Measurements from ENCODE around the gene ZBTB20.

The ZBTB20 gene

GRCh38 chr3:115007966-115008365, 139.1 kb downstream of the ZBTB20 start:
- no peak for DNase-seq

- no peak for DNase-seq
Observed at GRCh38 chr3:115004201-115005140, 142.6 kb downstream of the ZBTB20 start.

- no peak for DNase-seq
Observed at GRCh38 chr3:114998971-114999579, 148.0 kb downstream of the ZBTB20 start.

GRCh38 chr3:114994554-114995341, 152.3 kb downstream of the ZBTB20 start:
- DNase-seq, result no peak

GRCh38 chr3:114985776-114986175, 161.3 kb downstream of the ZBTB20 start:
- no peak for DNase-seq

GRCh38 chr3:114983248-114983647, 163.8 kb downstream of the ZBTB20 start:
- no peak for DNase-seq

- no peak for DNase-seq
Observed at GRCh38 chr3:114974387-114974786, 172.7 kb downstream of the ZBTB20 start.

GRCh38 chr3:114973536-114973935, 173.6 kb downstream of the ZBTB20 start:
- no peak for DNase-seq

GRCh38 chr3:114967168-114967567, 179.9 kb downstream of the ZBTB20 start:
- DNase-seq, result no peak

GRCh38 chr3:114962189-114962588, 184.9 kb downstream of the ZBTB20 start:
- no peak for DNase-seq

- no peak for DNase-seq
Observed at GRCh38 chr3:114958930-114959329, 188.2 kb downstream of the ZBTB20 start.

GRCh38 chr3:114953800-114954199, 193.3 kb downstream of the ZBTB20 start:
- no peak for DNase-seq

- no peak for DNase-seq
Observed at GRCh38 chr3:114953215-114953799, 193.8 kb downstream of the ZBTB20 start.

GRCh38 chr3:114942773-114943172, 204.3 kb downstream of the ZBTB20 start:
- DNase-seq, result no peak

GRCh38 chr3:114941626-114942309, 205.3 kb downstream of the ZBTB20 start:
- no peak for DNase-seq

- DNase-seq, result no peak
Observed at GRCh38 chr3:114939920-114940319, 207.2 kb downstream of the ZBTB20 start.

- DNase-seq, result no peak
Observed at GRCh38 chr3:114933407-114933806, 213.7 kb downstream of the ZBTB20 start.

GRCh38 chr3:114929971-114930732, 216.9 kb downstream of the ZBTB20 start:
- DNase-seq, result no peak

- no peak for DNase-seq
Observed at GRCh38 chr3:114928989-114929640, 218.0 kb downstream of the ZBTB20 start.

- peak; percentile 77 to 84 for DNase-seq
Observed at GRCh38 chr3:114904633-114905032, 242.5 kb downstream of the ZBTB20 start.

- DNase-seq, result peak; percentile 66 to 75
Observed at GRCh38 chr3:114903213-114903612, 243.9 kb downstream of the ZBTB20 start.
